HG03460 (cell line): ENCODE measurements around the gene HIGD1B.

Source experiments
- ATAC-seq: cut with Tn5 transposase; IDR thresholded peaks from one replicate; pipeline ENCODE4 v1.9.1; 2021; ENCODE audit not compliant: unreplicated experiment

HIGD1B gene

GRCh38 chr17:44877121-44877520 is 29.4 kb downstream of the HIGD1B start:
- ATAC-seq: no peak

GRCh38 chr17:44878627-44879221 is 31.0 kb downstream of the HIGD1B start:
- ATAC-seq: no peak

- ATAC-seq: no peak
Observed at GRCh38 chr17:44879376-44879775, 31.7 kb downstream of the HIGD1B start.

DNA sequence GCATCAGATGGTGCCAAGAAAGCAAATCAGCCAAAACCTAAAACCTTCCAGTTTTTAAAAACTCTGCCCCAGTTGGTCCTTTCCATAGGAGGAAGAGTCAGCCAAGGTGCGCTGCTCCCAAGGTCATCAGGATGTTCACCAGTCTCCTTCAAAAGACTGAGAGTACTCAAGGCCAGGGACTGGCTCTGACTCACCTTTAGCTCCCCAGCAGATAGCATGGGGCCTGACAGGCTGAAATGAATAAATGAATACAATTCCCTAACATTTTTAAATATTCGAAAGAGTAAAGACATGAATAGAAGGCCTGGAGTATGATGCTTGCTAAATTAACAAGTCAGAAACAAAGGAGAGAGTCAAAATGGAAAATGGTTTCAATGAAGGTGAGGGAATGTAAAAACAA is 32.4 kb downstream of the HIGD1B start:
- ATAC-seq: no peak

- ATAC-seq: no peak
Observed at GRCh38 chr17:44881145-44881544, 33.5 kb downstream of the HIGD1B start.

DNA sequence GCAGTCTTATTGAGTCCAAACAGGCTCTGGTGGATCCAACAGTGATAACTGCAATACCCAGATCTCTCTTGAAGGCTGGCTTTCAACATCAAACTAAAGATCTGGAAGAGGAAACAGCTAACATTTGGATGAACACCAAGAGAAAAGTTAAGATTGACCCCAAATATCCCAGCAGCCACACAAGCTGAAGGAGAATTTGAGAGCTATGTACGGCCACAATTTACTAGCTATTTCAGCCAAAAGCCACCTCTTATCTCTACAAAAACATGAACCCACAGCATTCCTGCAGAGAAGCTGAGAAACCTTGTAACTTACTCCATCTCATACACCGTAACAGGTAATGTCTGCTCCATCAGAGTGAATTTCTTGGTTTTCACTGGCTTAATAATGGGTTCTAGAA is 37.3 kb downstream of the HIGD1B start:
- ATAC-seq: no peak

DNA sequence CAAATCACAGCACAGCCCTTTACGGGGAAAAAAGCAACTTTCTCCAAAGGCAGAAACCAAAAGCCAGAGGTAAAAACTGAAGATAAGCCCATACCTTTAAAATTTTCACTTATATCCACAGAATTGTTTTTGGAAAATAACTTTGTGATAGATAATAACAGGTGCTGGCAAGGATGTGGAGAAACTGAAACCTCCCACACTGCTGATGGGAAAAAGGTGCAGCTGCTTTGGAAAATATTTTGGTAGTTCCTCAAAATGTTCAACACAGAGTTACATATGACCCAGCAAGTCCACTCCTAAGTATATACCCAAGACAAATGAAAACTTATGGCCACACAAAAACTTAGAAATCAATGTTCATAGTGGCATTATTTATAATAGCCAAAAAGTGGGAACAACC is 39.3 kb downstream of the HIGD1B start:
- no peak for ATAC-seq

DNA sequence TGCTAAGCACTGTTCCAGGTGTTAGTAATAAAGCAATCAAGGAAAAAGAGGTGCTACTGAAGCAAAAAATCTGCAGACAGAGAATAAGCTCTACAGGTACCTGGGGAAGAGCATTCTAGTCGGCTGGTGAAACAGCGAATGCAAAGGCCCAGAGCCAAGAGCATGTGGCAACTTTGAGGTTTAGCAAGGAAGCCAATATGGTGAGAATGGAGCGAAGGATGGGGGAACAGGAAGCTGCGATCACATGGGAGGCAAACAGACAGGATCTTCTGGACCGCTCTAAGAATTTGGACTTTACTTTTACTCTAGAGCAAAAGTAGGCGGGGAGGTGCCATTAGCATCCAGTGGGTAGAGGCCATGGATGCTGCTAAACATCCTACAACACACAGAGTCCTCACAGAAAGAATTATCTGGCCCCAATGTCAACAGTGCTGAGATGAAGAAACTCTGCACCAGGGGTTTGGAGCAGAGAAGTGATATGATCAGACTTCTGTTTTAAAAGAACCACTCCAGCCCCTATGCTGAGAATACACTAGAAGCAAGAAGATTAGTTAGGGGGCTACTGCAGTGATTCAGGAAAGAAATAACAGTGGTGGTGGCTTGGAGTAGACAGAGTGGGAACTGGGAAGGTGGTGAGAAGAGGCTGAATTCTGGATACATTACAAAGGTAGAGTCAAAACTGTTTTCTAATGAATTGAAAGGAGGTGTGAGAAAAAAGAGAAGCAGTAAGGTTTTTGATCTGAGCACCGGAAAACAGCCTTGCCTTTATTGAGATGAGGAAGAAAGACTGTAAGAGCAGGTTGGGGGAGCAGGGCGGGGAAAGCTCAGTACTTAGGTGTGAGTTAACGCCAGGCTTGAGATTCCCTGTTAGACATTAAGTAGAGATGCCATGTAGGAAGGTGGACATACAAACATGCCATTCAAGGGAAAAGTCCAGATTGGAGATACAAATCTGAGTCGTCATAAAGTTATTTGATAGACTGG is 40.6 kb downstream of the HIGD1B start:
- no peak for ATAC-seq

- no peak for ATAC-seq
Observed at GRCh38 chr17:44889003-44889402, 41.3 kb downstream of the HIGD1B start.

DNA sequence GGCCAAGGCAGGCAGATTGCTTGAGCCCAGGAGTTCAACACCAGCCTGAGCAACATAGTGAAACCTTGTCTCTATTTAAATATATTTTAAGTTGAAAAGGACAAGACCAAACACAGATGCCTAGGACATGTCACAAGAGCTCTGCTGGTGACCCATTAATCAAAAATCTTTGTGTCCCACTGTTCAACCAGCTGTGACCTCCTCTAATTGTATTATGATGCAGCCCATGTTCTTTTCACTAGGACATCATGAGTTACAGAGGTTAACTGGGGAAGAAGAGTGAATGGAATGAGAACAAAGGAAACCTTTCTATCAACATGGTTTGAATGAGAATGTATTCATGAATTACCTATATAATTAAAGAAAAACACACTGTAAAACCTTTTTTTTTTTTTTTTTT is 44.6 kb downstream of the HIGD1B start:
- ATAC-seq: no peak

GRCh38 chr17:44894642-44895041 is 47.0 kb downstream of the HIGD1B start:
- no peak for ATAC-seq

- no peak for ATAC-seq
Observed at GRCh38 chr17:44898768-44899073, 51.0 kb downstream of the HIGD1B start.

- ATAC-seq: peak; percentile 62
Observed at GRCh38 chr17:44899074-44899782, 51.5 kb downstream of the HIGD1B start, which contains the start of gene EFTUD2. EFTUD2 (minus strand) TSS chr17:44899445; CDS start chr17:44894521, 4,924 bp downstream.
